ENCODE results near the gene PCNX3. TPM values are rescaled to one million over a fixed set of nuclear protein-coding genes. Genes with fewer than 3 reads are reported as not detected.

Gene PCNX3
- total and polyA plus RNA-seq, 10 of the 15 experiments (the other 5 are each of a cell fraction or from before 2014, with no cell fraction given), result 0.03 to 46.6 (median 8.4) TPM

DNA sequence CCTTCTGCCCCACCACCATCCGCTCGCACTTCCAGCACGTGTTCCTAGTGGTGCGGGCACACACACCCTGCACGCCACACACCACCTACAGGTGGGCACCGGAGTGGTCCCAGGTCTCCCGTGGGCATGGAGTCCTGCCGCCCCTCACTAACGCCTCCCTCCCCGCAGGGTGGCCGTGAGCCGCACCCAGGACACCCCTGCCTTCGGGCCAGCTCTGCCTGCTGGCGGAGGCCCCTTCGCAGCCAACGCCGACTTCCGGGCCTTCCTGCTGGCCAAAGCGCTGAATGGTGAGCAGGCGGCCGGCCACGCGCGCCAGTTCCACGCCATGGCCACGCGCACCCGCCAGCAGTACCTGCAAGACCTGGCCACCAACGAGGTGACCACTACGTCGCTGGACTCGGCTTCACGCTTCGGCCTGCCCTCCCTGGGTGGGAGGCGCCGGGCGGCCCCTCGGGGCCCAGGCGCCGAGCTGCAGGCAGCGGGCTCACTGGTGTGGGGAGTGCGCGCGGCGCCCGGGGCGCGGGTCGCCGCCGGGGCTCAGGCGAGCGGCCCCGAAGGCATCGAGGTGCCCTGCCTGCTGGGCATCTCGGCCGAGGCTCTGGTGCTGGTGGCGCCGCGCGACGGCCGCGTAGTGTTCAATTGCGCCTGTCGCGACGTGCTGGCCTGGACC, 30.8 kb downstream of the PCNX3 start:
- Histone ChIP-seq H3K9me3 (replicated peaks; ENCODE audit: control insufficient read depth, insufficient read depth, low read length) (no peaks in the 10 kb centered on the region), H3K4me3 (no peak overlapping the region), H3K27ac (ENCODE audit: control insufficient read depth, insufficient read depth) (no peak overlapping the region), H2AFZ (ENCODE audit: control insufficient read depth, low read depth, low read length) (no peak overlapping the region), H3K4me1 (ENCODE audit: control insufficient read depth, insufficient read depth, low read length) (peaks cover 11% of the 10 kb centered on the region), H3K9ac (ENCODE audit: control insufficient read depth, insufficient read depth, low read length) (no peak overlapping the region), H3K4me2 (ENCODE audit: control insufficient read depth, insufficient read depth) (no peak overlapping the region), H3K36me3 (ENCODE audit: control insufficient read depth in 2 of 2, insufficient read depth in 2 of 2, low read length in 1 of 2) (peaks cover 16 to 44% of the 10 kb centered on the region in 2 experiments), H3K27me3 (replicated peaks in 1 of 2; ENCODE audit: control insufficient read depth in 2 of 2, insufficient read depth in 2 of 2, low read length in 1 of 2) (no peaks in the 10 kb centered on the region), H4K20me1 (ENCODE audit: control insufficient read depth, insufficient read depth) (no peaks in the 10 kb centered on the region), H3K79me2 (ENCODE audit: control insufficient read depth, insufficient read depth, low read length) (peaks cover 11% of the 10 kb centered on the region)
- ATAC-seq (no peak), FAIRE-seq (no peak), DNase-seq (ENCODE audit: low read depth, low spot score) (no peak)
- TF ChIP-seq, protein P1, sequence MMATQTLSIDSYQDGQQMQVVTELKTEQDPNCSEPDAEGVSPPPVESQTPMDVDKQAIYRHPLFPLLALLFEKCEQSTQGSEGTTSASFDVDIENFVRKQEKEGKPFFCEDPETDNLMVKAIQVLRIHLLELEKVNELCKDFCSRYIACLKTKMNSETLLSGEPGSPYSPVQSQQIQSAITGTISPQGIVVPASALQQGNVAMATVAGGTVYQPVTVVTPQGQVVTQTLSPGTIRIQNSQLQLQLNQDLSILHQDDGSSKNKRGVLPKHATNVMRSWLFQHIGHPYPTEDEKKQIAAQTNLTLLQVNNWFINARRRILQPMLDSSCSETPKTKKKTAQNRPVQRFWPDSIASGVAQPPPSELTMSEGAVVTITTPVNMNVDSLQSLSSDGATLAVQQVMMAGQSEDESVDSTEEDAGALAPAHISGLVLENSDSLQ (IDR thresholded peaks at IDR 0.05), result no peak
- peak; percentile 64; the same call in 1 of the 2 replicates for TF ChIP-seq POLR2AphosphoS2 (IDR thresholded peaks at IDR 0.05; ENCODE audit: low read depth, low read length)
- over 99% methylated on average over 56 of the region's 68 CpGs for WGBS (ENCODE audit: insufficient coverage, insufficient replicate concordance, low lambda C conversion rate, missing lambda C conversion rate)
- BruUV-seq (replicated peaks), result no TSS peak
- ChIA-PET POLR2A (interaction anchor here (1.1 kb wide), 1 partner anchor 30 kb away, joined by 4 read pairs; no protein-coding TSS in a partner anchor), RAD21 (ENCODE audit: unreplicated experiment) (no interaction called here), CTCF (no interaction called here), SMC1A (ENCODE audit: uncharacterized antibody, unreplicated experiment) (no interaction called here)
- intact Hi-C loops (cut with micrococcal nuclease; ENCODE audit: unreplicated experiment) (no loop called here), in situ Hi-C loops (cut with MboI) (no loop called here)

DNA sequence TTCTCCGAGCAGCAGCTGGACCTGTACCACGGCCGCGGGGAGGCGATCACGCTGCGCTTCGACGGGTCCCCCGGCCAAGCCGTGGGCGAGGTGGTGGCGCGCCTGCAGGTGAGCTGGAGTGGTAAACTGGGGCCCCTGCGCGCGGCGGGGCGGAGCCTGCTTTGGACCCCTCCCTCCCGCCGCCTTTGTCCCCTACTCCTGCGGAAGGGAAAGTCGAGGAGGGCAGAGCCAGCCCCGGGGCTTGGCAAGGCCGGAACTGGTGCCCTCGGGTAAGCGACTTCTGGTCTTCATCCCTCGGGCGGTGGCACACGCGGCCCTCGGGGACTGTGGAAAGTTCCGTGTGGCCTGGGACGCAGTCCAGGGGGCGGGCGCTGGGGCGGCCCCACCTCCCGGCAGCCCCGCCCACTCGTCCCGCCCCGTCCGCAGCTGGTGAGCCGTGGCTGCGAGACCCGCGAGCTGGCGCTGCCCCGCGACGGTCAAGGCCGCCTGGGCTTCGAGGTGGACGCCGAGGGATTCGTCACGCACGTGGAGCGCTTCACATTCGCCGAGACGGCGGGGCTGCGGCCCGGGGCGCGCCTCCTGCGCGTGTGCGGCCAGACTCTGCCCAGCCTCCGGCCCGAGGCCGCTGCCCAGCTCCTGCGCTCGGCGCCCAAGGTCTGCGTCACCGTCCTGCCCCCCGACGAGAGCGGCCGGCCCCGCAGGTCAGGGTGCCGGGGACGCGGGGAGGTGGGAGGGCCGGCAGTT, 31.6 kb downstream of the PCNX3 start:
- RAD21 ChIA-PET (ENCODE audit: unreplicated experiment), result no interaction called here
- no peak for ATAC-seq

More for the DNA sequence above, 31.6 kb downstream of the PCNX3 start:
- SMC1A ChIA-PET (ENCODE audit: uncharacterized antibody, unreplicated experiment), result no interaction called here
- CTCF ChIA-PET, result no interaction called here
- H3K9me3 ChIP-seq (replicated peaks; ENCODE audit: control insufficient read depth, insufficient read depth, low read length), result no peaks in the 10 kb centered on the region
- POLR2A ChIA-PET, result interaction anchor here (0.7 kb wide), 1 partner anchor 345 kb away, joined by 3 read pairs; no protein-coding TSS in a partner anchor
- no peak overlapping the region for H2AFZ ChIP-seq (ENCODE audit: control insufficient read depth, low read depth, low read length)
- in situ Hi-C loops (cut with MboI), result no loop called here
- no peak overlapping the region for H3K4me3 ChIP-seq
- H3K27me3 ChIP-seq (replicated peaks in 1 of 2; ENCODE audit: control insufficient read depth in 2 of 2, insufficient read depth in 2 of 2, low read length in 1 of 2), result no peaks in the 10 kb centered on the region
- H3K79me2 ChIP-seq (ENCODE audit: control insufficient read depth, insufficient read depth, low read length), result peaks cover 5% of the 10 kb centered on the region
- FAIRE-seq, result no peak
- intact Hi-C loops (cut with micrococcal nuclease; ENCODE audit: unreplicated experiment), result no loop called here
- H3K4me1 ChIP-seq (ENCODE audit: control insufficient read depth, insufficient read depth, low read length), result peaks cover 7% of the 10 kb centered on the region
- no peak overlapping the region for H3K27ac ChIP-seq (ENCODE audit: control insufficient read depth, insufficient read depth)
- no peak overlapping the region for H3K9ac ChIP-seq (ENCODE audit: control insufficient read depth, insufficient read depth, low read length)
- no peaks in the 10 kb centered on the region for H4K20me1 ChIP-seq (ENCODE audit: control insufficient read depth, insufficient read depth)
- BruUV-seq (replicated peaks), result no TSS peak
- no peak for DNase-seq (ENCODE audit: low read depth, low spot score)
- WGBS (ENCODE audit: insufficient coverage, insufficient replicate concordance, low lambda C conversion rate, missing lambda C conversion rate), result 95% methylated on average over 41 of the region's 87 CpGs
- peaks cover 16 to 45% of the 10 kb centered on the region in 2 experiments for H3K36me3 ChIP-seq (ENCODE audit: control insufficient read depth in 2 of 2, insufficient read depth in 2 of 2, low read length in 1 of 2)
- TF ChIP-seq RBBP5 (conservative IDR thresholded peaks at IDR 0.05), result no peak
- no peak for TF ChIP-seq MTA2 (IDR thresholded peaks at IDR 0.05; ENCODE audit: low read depth)
- TF ChIP-seq CHD2 (IDR thresholded peaks at IDR 0.05; ENCODE audit: borderline replicate concordance, low read depth, low read length), result no peak
- TF ChIP-seq POLR2A (IDR thresholded peaks at IDR 0.05; ENCODE audit: low read depth, low read length), result peak; percentile 31; the same call in 1 of the 2 replicates
- TF ChIP-seq TCF7 (IDR thresholded peaks at IDR 0.05; ENCODE audit: borderline replicate concordance), result no peak
- H3K4me2 ChIP-seq (ENCODE audit: control insufficient read depth, insufficient read depth), result no peak overlapping the region
